K562 (cell line): Measurements from ENCODE around the gene BDH2. TPM values are rescaled to one million over a fixed set of nuclear protein-coding genes. Genes with fewer than 3 reads are reported as not detected.
A peak's percentile ranks its signal among the peaks of the same experiment; 100 is the strongest.

Experiments
- CREB3 ChIP-seq: fragments of 450-650 bp; conservative IDR thresholded peaks from 2 replicates; pipeline ENCODE4 v1.6.1; 2016; ENCODE audit warnings: missing genetic modification characterization, low read depth, mild to moderate bottlenecking, missing compliant biosample characterization, moderate library complexity
- ELF1 ChIP-seq: fragments of 200-800 bp; sonication (Bioruptor generic); IDR thresholded peaks from 2 replicates; pipeline ENCODE4 v1.6.1; 2016; ENCODE audit warnings: missing genetic modification characterization, missing compliant biosample characterization
- GTF2A2 ChIP-seq: IDR thresholded peaks from 2 replicates; pipeline ENCODE4 v1.6.1; 2016; ENCODE audit warnings: mild to moderate bottlenecking, missing genetic modification characterization, missing compliant biosample characterization
- ILK ChIP-seq: fragments of 450-650 bp; IDR thresholded peaks from 2 replicates; pipeline ENCODE4 v1.6.1; 2016; ENCODE audit warnings: missing genetic modification characterization, low read depth, mild to moderate bottlenecking, missing compliant biosample characterization, moderate library complexity, borderline replicate concordance
- MCM7 ChIP-seq, 2 experiments: fragments of 450-650 bp; IDR thresholded peaks; 2 replicates each; pipeline ENCODE4 v1.6.1; 2016 to 2018
- NR2C2 ChIP-seq, 2 experiments: fragments of 200-800 bp in 1 of 2; sonication (Bioruptor generic) in 1 of 2; sonication (generic) in 1 of 2; formaldehyde crosslinking in 1 of 2; IDR thresholded peaks; 2 replicates each; pipeline versions ENCODE4 v1.6.1 to v1.8.0; 2016 to 2022; ENCODE audit warnings: mild to moderate bottlenecking in 1 of 2, missing compliant biosample characterization in 1 of 2, missing genetic modification characterization in 1 of 2, missing genetic modification reagents in 1 of 2
- SRSF3 ChIP-seq: fragments of 200-400 bp; formaldehyde crosslinking; IDR thresholded peaks from 2 replicates; pipeline ENCODE4 v1.6.1; 2016; ENCODE audit warnings: mild to moderate bottlenecking, low read length, moderate library complexity; ENCODE audit not compliant: insufficient read depth
- ZBTB26 ChIP-seq: fragments of 450-650 bp; formaldehyde crosslinking; IDR thresholded peaks from 2 replicates; pipeline ENCODE4 v1.4.0; 2022; ENCODE audit warnings: missing genetic modification characterization
- ZBTB33 ChIP-seq: sonication (generic); formaldehyde crosslinking; IDR thresholded peaks from 2 replicates; pipeline ENCODE4 v1.8.1; 2023; ENCODE audit warnings: mild to moderate bottlenecking, missing genetic modification reagents
- ZNF324 ChIP-seq: fragments of 250-450 bp; sonication (Bioruptor Pico); IDR thresholded peaks from 2 replicates; pipeline ENCODE4 v1.4.0; 2020; ENCODE audit warnings: mild to moderate bottlenecking
- polyA plus RNA-seq, 8 experiments: library from polyadenylated mRNA; depleted of rRNA in 4 of 8; stranded (reverse) in 5 of 8; unstranded in 3 of 8; fragments of >200 nt; fragmentation: Nextera tagmentation in 2 of 8; fragmentation: Illumina TruSeq in 1 of 8; extraction: Ambion mirVana in 2 of 8; extraction: Trizol in 1 of 8; gene quantifications; 2 replicates each; pipeline versions ENCODE4 v1.2.1 to v1.2.3, GENCODE V29; 2011 to 2014; ENCODE audit warnings: inconsistent platforms in 1 of 8, missing spikeins in 1 of 8
- total RNA-seq, 7 experiments: library from RNA; depleted of rRNA in 6 of 7; stranded (reverse); fragments of >200 nt in 6 of 7; fragmentation: Illumina TruSeq in 2 of 7; extraction: Trizol in 2 of 7; gene quantifications; 2 replicates each; pipeline versions ENCODE4 v1.2.1 to v1.2.3, GENCODE V29; 2011 to 2021; ENCODE audit warnings: low replicate concordance in 1 of 7
- TF ChIP-seq, protein P1 (sequence below): sonication (generic); formaldehyde crosslinking; IDR thresholded peaks from 2 replicates; pipeline ENCODE4 v1.8.1; 2023; ENCODE audit warnings: mild to moderate bottlenecking, missing genetic modification reagents
- TF ChIP-seq, protein P2 (sequence below): fragments of 450-650 bp; conservative IDR thresholded peaks from 2 replicates; pipeline ENCODE4 v1.6.1; 2016; ENCODE audit warnings: missing genetic modification characterization, low read depth, mild to moderate bottlenecking, control low read depth, missing compliant biosample characterization
- TF ChIP-seq, protein P3 (sequence below): fragments of 250-450 bp; sonication (Bioruptor Pico); IDR thresholded peaks from 2 replicates; pipeline ENCODE4 v1.8.0; 2021; ENCODE audit warnings: mild to moderate bottlenecking, moderate library complexity

Gene BDH2
- total and polyA plus RNA-seq, 9 of the 15 experiments (the other 6 are each of a cell fraction or from before 2014, with no cell fraction given): 4.9 to 17.9 (median 9.1) TPM

- TF ChIP-seq ELF1 (tag): no peak
- no peak for TF ChIP-seq ILK (tag)
- no peak for TF ChIP-seq SRSF3
- no peak for TF ChIP-seq ZBTB26 (CRISPR knock-in tag)
- TF ChIP-seq, protein P1, sequence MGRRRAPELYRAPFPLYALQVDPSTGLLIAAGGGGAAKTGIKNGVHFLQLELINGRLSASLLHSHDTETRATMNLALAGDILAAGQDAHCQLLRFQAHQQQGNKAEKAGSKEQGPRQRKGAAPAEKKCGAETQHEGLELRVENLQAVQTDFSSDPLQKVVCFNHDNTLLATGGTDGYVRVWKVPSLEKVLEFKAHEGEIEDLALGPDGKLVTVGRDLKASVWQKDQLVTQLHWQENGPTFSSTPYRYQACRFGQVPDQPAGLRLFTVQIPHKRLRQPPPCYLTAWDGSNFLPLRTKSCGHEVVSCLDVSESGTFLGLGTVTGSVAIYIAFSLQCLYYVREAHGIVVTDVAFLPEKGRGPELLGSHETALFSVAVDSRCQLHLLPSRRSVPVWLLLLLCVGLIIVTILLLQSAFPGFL (CRISPR knock-in tag): 0 out of 2 replicates have a peak, but pooled peaks have one; percentile 48
- peak; percentile 90 for TF ChIP-seq ZBTB33
- TF ChIP-seq CREB3: no peak
- TF ChIP-seq, protein P2, sequence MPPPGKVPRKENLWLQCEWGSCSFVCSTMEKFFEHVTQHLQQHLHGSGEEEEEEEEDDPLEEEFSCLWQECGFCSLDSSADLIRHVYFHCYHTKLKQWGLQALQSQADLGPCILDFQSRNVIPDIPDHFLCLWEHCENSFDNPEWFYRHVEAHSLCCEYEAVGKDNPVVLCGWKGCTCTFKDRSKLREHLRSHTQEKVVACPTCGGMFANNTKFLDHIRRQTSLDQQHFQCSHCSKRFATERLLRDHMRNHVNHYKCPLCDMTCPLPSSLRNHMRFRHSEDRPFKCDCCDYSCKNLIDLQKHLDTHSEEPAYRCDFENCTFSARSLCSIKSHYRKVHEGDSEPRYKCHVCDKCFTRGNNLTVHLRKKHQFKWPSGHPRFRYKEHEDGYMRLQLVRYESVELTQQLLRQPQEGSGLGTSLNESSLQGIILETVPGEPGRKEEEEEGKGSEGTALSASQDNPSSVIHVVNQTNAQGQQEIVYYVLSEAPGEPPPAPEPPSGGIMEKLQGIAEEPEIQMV: no peak
- TF ChIP-seq MCM7 (IDR thresholded peaks at IDR 0.05): no peak
- no peak; the same call in 1 of the 2 replicates for TF ChIP-seq NR2C2 (CRISPR knock-in tag; IDR thresholded peaks at IDR 0.05)
- no peak for TF ChIP-seq NR2C2 (tag; IDR thresholded peaks at IDR 0.05)
- no peak for TF ChIP-seq ZNF324
- TF ChIP-seq GTF2A2 (tag): no peak
- TF ChIP-seq, protein P3, sequence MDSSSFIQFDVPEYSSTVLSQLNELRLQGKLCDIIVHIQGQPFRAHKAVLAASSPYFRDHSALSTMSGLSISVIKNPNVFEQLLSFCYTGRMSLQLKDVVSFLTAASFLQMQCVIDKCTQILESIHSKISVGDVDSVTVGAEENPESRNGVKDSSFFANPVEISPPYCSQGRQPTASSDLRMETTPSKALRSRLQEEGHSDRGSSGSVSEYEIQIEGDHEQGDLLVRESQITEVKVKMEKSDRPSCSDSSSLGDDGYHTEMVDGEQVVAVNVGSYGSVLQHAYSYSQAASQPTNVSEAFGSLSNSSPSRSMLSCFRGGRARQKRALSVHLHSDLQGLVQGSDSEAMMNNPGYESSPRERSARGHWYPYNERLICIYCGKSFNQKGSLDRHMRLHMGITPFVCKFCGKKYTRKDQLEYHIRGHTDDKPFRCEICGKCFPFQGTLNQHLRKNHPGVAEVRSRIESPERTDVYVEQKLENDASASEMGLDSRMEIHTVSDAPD: no peak
These were observed 23.5 kb downstream of the BDH2 start (continued) for GRCh38 chr4:103075894-103076746.
